GM06990 (cell line): ENCODE results near the gene SMIM38.

Experiments
- DNase-seq: peaks from one replicate; pipeline ENCODE4 v3.0.0-alpha.2; 2011; ENCODE audit not compliant: insufficient read length; ENCODE audit errors: extremely low read depth
- H3K27me3 ChIP-seq: replicated peaks from 2 replicates; pipeline ENCODE4 v1.6.0; 2011; ENCODE audit warnings: low read length; ENCODE audit not compliant: control insufficient read depth, insufficient read depth
- H3K36me3 ChIP-seq: 2 replicates; pipeline ENCODE4 v1.5.1; 2011; ENCODE audit warnings: low read length; ENCODE audit not compliant: control insufficient read depth, insufficient read depth
- H3K4me3 ChIP-seq: replicated peaks from 2 replicates; pipeline ENCODE4 v1.5.1; 2011; ENCODE audit warnings: low read depth, mild to moderate bottlenecking, control low read depth, low read length
- CTCF ChIP-seq: IDR thresholded peaks from 2 replicates; pipeline ENCODE4 v1.5.1; 2011; ENCODE audit warnings: low read length, control low read depth, mild to moderate bottlenecking, inconsistent platforms; ENCODE audit not compliant: insufficient read depth, poor library complexity, severe bottlenecking

The SMIM38 gene

GRCh38 chr11:69129053-69129452, 26.7 kb upstream of the SMIM38 start:
- no peaks in the 10 kb centered on the region for H3K27me3 ChIP-seq

GRCh38 chr11:69129647-69130046, 26.1 kb upstream of the SMIM38 start:
- H3K27me3 ChIP-seq = no peaks in the 10 kb centered on the region
- TF ChIP-seq CTCF = no peak
- H3K36me3 ChIP-seq = no peaks in the 10 kb centered on the region
- DNase-seq = no peak
- no peak overlapping the region for H3K4me3 ChIP-seq

More at GRCh38 chr11:69129053-69129452, 26.7 kb upstream of the SMIM38 start:
- DNase-seq = no peak
- no peak for TF ChIP-seq CTCF
- no peak overlapping the region for H3K4me3 ChIP-seq
- no peaks in the 10 kb centered on the region for H3K36me3 ChIP-seq

GRCh38 chr11:69130654-69131053, 25.1 kb upstream of the SMIM38 start:
- no peak for TF ChIP-seq CTCF
- DNase-seq = no peak
- no peaks in the 10 kb centered on the region for H3K27me3 ChIP-seq
- H3K36me3 ChIP-seq = no peaks in the 10 kb centered on the region
- no peak overlapping the region for H3K4me3 ChIP-seq

- no peak for TF ChIP-seq CTCF
- Histone ChIP-seq H3K27me3 (no peaks in the 10 kb centered on the region), H3K4me3 (no peak overlapping the region), H3K36me3 (no peaks in the 10 kb centered on the region)
- DNase-seq = no peak
These were observed 24.6 kb upstream of the SMIM38 start for GRCh38 chr11:69131121-69131566.

- no peak for DNase-seq
- no peak overlapping the region for H3K4me3 ChIP-seq
- no peaks in the 10 kb centered on the region for H3K36me3 ChIP-seq
- TF ChIP-seq CTCF = peak; percentile 43
- H3K27me3 ChIP-seq = no peaks in the 10 kb centered on the region
These were observed 24.0 kb upstream of the SMIM38 start for GRCh38 chr11:69131644-69132300.

- Histone ChIP-seq H3K36me3 (no peaks in the 10 kb centered on the region), H3K4me3 (no peak overlapping the region), H3K27me3 (no peaks in the 10 kb centered on the region)
- no peak for DNase-seq
- TF ChIP-seq CTCF = no peak
These were observed 23.4 kb upstream of the SMIM38 start for GRCh38 chr11:69132301-69132670.
